ENCODE results near the gene ZNF692. TPM values are rescaled to one million over a fixed set of nuclear protein-coding genes. Genes with fewer than 3 reads are reported as not detected.

ZNF692 gene
- total and polyA plus RNA-seq, 2 of the 13 experiments (the other 11 are each of a cell fraction or from before 2014, with no cell fraction given), result 27.3 to 45.8 TPM

GRCh38 chr1:248848602-248849001 lies 10.3 kb downstream of the ZNF692 start:
- POLR2A ChIA-PET, result no interaction called here
- no TSS peak for BruUV-seq (replicated peaks)

GRCh38 chr1:248847956-248848561 lies 10.8 kb downstream of the ZNF692 start:
- WGBS (ENCODE audit: low lambda C conversion rate), result 95% methylated on average over 39 of the region's 72 CpGs
- H3K79me2 ChIP-seq (ENCODE audit: insufficient read depth, low read length), result no peaks in the 10 kb centered on the region
- FAIRE-seq (no peak), ATAC-seq (no peak), DNase-seq (ENCODE audit: low spot score) (no peak)
- no peak for TF ChIP-seq FOSL2 (CRISPR knock-in tag; IDR thresholded peaks at IDR 0.05)
- TF ChIP-seq ZC3H13 (CRISPR knock-in tag; IDR thresholded peaks at IDR 0.05), result peak; percentile 71; the same call in 1 of the 2 replicates
- TF ChIP-seq RBFOX2 (IDR thresholded peaks at IDR 0.05; ENCODE audit: low read depth, low read length), result peak; percentile 70
- TF ChIP-seq ZNF790 (CRISPR knock-in tag; IDR thresholded peaks at IDR 0.05; ENCODE audit: borderline replicate concordance), result no peak
- TF ChIP-seq AGO2 (optimal IDR thresholded peaks at IDR 0.05; ENCODE audit: low read depth, low read length), result peak; percentile 84
- TF ChIP-seq, protein P1, sequence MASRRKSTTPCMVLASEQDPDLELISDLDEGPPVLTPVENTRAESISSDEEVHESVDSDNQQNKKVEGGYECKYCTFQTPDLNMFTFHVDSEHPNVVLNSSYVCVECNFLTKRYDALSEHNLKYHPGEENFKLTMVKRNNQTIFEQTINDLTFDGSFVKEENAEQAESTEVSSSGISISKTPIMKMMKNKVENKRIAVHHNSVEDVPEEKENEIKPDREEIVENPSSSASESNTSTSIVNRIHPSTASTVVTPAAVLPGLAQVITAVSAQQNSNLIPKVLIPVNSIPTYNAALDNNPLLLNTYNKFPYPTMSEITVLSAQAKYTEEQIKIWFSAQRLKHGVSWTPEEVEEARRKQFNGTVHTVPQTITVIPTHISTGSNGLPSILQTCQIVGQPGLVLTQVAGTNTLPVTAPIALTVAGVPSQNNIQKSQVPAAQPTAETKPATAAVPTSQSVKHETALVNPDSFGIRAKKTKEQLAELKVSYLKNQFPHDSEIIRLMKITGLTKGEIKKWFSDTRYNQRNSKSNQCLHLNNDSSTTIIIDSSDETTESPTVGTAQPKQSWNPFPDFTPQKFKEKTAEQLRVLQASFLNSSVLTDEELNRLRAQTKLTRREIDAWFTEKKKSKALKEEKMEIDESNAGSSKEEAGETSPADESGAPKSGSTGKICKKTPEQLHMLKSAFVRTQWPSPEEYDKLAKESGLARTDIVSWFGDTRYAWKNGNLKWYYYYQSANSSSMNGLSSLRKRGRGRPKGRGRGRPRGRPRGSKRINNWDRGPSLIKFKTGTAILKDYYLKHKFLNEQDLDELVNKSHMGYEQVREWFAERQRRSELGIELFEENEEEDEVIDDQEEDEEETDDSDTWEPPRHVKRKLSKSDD (CRISPR knock-in tag; IDR thresholded peaks at IDR 0.05; ENCODE audit: low read depth), result 0 out of 2 replicates have a peak, but pooled peaks have one; percentile 15
- no peak for TF ChIP-seq ZNF296 (CRISPR knock-in tag; conservative IDR thresholded peaks at IDR 0.05)
- H2AFZ ChIP-seq (ENCODE audit: low read length), result no peak overlapping the region
- in situ Hi-C loops (cut with HindIII; ENCODE audit: extremely low pct_ligation_motif_present, low pct_unique_long_range_greater_than_20kb) (no loop called here), intact Hi-C loops (cut with micrococcal nuclease; ENCODE audit: unreplicated experiment) (no loop called here)
- H3K27me3 ChIP-seq (ENCODE audit: control insufficient read depth in 1 of 2, insufficient read depth in 2 of 2, low read length in 2 of 2), result no peaks in the 10 kb centered on the region
- no peak overlapping the region for H3K4me3 ChIP-seq (replicated peaks in 1 of 3; ENCODE audit: insufficient read depth in 1 of 3, low read depth in 2 of 3, low read length in 3 of 3)
- no peak overlapping the region for H3K4me2 ChIP-seq (ENCODE audit: low read depth, low read length)
- H3K36me3 ChIP-seq (replicated peaks in 1 of 2; ENCODE audit: control insufficient read depth in 1 of 2, insufficient read depth in 2 of 2, low read length in 2 of 2), result peaks cover 24 to 56% of the 10 kb centered on the region in 2 experiments
- CTCF ChIA-PET (ENCODE audit: low intra/inter-chr PET ratio, low total read pairs), result no interaction called here
- H4K20me1 ChIP-seq (ENCODE audit: insufficient read depth, low read length), result 0 out of 2 replicates have a peak, but pooled peaks cover 3% of the 10 kb centered on the region
- no peak overlapping the region for H3K9ac ChIP-seq (ENCODE audit: insufficient read depth, low read depth, low read length)
- no peak overlapping the region for H3K27ac ChIP-seq (ENCODE audit: extremely low read length, insufficient read depth, low read length)
- no peaks in the 10 kb centered on the region for H3K9me3 ChIP-seq (ENCODE audit: low read length)
- POLR2A ChIA-PET, result no interaction called here
- BruUV-seq (replicated peaks), result no TSS peak
- H3K4me1 ChIP-seq (ENCODE audit: insufficient read depth, low read length), result no peaks in the 10 kb centered on the region

More at GRCh38 chr1:248848602-248849001, 10.3 kb downstream of the ZNF692 start:
- no peak for DNase-seq (ENCODE audit: low spot score)
- Histone ChIP-seq H2AFZ (ENCODE audit: low read length) (no peak overlapping the region), H4K20me1 (ENCODE audit: insufficient read depth, low read length) (0 out of 2 replicates have a peak, but pooled peaks cover 3% of the 10 kb centered on the region), H3K79me2 (ENCODE audit: insufficient read depth, low read length) (no peaks in the 10 kb centered on the region), H3K4me3 (replicated peaks in 1 of 3; ENCODE audit: insufficient read depth in 1 of 3, low read depth in 2 of 3, low read length in 3 of 3) (no peak overlapping the region), H3K9me3 (ENCODE audit: low read length) (no peaks in the 10 kb centered on the region), H3K27me3 (ENCODE audit: control insufficient read depth in 1 of 2, insufficient read depth in 2 of 2, low read length in 2 of 2) (no peaks in the 10 kb centered on the region), H3K9ac (ENCODE audit: insufficient read depth, low read depth, low read length) (no peak overlapping the region), H3K4me1 (ENCODE audit: insufficient read depth, low read length) (no peaks in the 10 kb centered on the region), H3K4me2 (ENCODE audit: low read depth, low read length) (no peak overlapping the region), H3K36me3 (replicated peaks in 1 of 2; ENCODE audit: control insufficient read depth in 1 of 2, insufficient read depth in 2 of 2, low read length in 2 of 2) (peaks cover 24 to 62% of the 10 kb centered on the region in 2 experiments), H3K27ac (ENCODE audit: extremely low read length, insufficient read depth, low read length) (no peak overlapping the region)
- intact Hi-C loops (cut with micrococcal nuclease; ENCODE audit: unreplicated experiment), result no loop called here
- in situ Hi-C loops (cut with HindIII; ENCODE audit: extremely low pct_ligation_motif_present, low pct_unique_long_range_greater_than_20kb), result no loop called here
- CTCF ChIA-PET (ENCODE audit: low intra/inter-chr PET ratio, low total read pairs), result no interaction called here
- no peak for ATAC-seq
- WGBS (ENCODE audit: low lambda C conversion rate), result 96% methylated on average over 8 of the region's 8 CpGs
- FAIRE-seq, result no peak
- TF ChIP-seq GATAD1 (CRISPR knock-in tag; IDR thresholded peaks at IDR 0.05) (no peak), JUN (CRISPR knock-in tag; IDR thresholded peaks at IDR 0.05) (no peak), SSRP1 (CRISPR knock-in tag; IDR thresholded peaks at IDR 0.05) (0 out of 2 replicates have a peak, but pooled peaks have one; percentile 54), SOX13 (IDR thresholded peaks at IDR 0.05) (no peak), SOX13 (CRISPR knock-in tag; conservative IDR thresholded peaks at IDR 0.05 in 1 of 2, IDR thresholded peaks at IDR 0.05 in 1 of 2) (no peak), SATB2 (CRISPR knock-in tag; IDR thresholded peaks at IDR 0.05) (no peak)

All from HepG2 (cell line).